ENCODE measurements around the gene CA10. TPM values are rescaled to one million over a fixed set of nuclear protein-coding genes. Genes with fewer than 3 reads are reported as not detected.

Gene CA10
- total and polyA plus RNA-seq, 2 of the 4 experiments (the other 2 are of a cell fraction): not detected

GRCh38 chr17:51684214-51684613, 474.3 kb downstream of the CA10 start:
- Histone ChIP-seq H2BK120ac (ENCODE audit: low read depth, low read length) (no peak overlapping the region), H3K36me3 (ENCODE audit: control insufficient read depth, insufficient read depth, low read length) (no peaks in the 10 kb centered on the region), H3K79me1 (ENCODE audit: low read depth in 1 of 2, low read length in 2 of 2) (no peaks in the 10 kb centered on the region), H3K9me3 (ENCODE audit: control insufficient read depth, insufficient read depth, low read length) (peaks cover 14% of the 10 kb centered on the region), H2AFZ (replicated peaks; ENCODE audit: low read length, poor library complexity) (no peak overlapping the region), H3K27me3 (ENCODE audit: control insufficient read depth, insufficient read depth, low read length) (no peaks in the 10 kb centered on the region), H2BK20ac (ENCODE audit: low read depth, low read length) (no peak overlapping the region), H4K5ac (ENCODE audit: low read depth, low read length) (no peak overlapping the region), H4K91ac (ENCODE audit: insufficient read depth, low read depth, low read length) (no peak overlapping the region), H4K8ac (ENCODE audit: low read depth in 2 of 2, low read length in 2 of 2) (no peak overlapping the region), H2BK15ac (ENCODE audit: low read depth, low read length) (no peak overlapping the region), H3K27ac (ENCODE audit: insufficient read depth, low read length) (no peak overlapping the region), H3K4me2 (ENCODE audit: low read depth, low read length) (no peak overlapping the region), H3K9me1 (ENCODE audit: insufficient read depth, low read length) (no peaks in the 10 kb centered on the region), H2AK5ac (ENCODE audit: low read depth, low read length) (no peak overlapping the region), H3K18ac (ENCODE audit: low read depth, low read length) (no peak overlapping the region), H3K23ac (ENCODE audit: low read depth, low read length) (no peak overlapping the region), H3K56ac (ENCODE audit: extremely low read depth, insufficient read depth, low read length) (no peak overlapping the region), H3K14ac (replicated peaks; ENCODE audit: low read depth, low read length) (no peak overlapping the region), H3K4ac (ENCODE audit: low read depth, low read length) (no peak overlapping the region), H2BK5ac (ENCODE audit: low read depth, low read length, poor library complexity, severe bottlenecking) (no peak overlapping the region), H2AK9ac (replicated peaks; ENCODE audit: low read depth, low read length, poor library complexity) (no peak overlapping the region), H4K20me1 (ENCODE audit: insufficient read depth, low read length) (no peaks in the 10 kb centered on the region), H3K4me3 (ENCODE audit: insufficient read depth, low read depth, low read length) (no peak overlapping the region), H3K9ac (ENCODE audit: low read depth, low read length) (no peak overlapping the region), H3K4me1 (ENCODE audit: control insufficient read depth, insufficient read depth, low read length) (no peaks in the 10 kb centered on the region)
- no peak for TF ChIP-seq CEBPB (IDR thresholded peaks at IDR 0.05; ENCODE audit: low read depth, low read length)
- no peak for TF ChIP-seq RCOR1 (IDR thresholded peaks at IDR 0.05; ENCODE audit: insufficient replicate concordance, low read length)
- no peak for TF ChIP-seq RAD21 (IDR thresholded peaks at IDR 0.05; ENCODE audit: low read length)
- TF ChIP-seq NFE2L2 (IDR thresholded peaks at IDR 0.05; ENCODE audit: low read depth, low read length): no peak
- no peak for TF ChIP-seq ELK1 (IDR thresholded peaks at IDR 0.05; ENCODE audit: borderline replicate concordance, low read depth, low read length)
- TF ChIP-seq SMC3 (IDR thresholded peaks at IDR 0.05; ENCODE audit: low read depth, low read length): no peak
- TF ChIP-seq POLR2A (IDR thresholded peaks at IDR 0.05; ENCODE audit: low read depth, low read length): no peak
- TF ChIP-seq, protein P1, sequence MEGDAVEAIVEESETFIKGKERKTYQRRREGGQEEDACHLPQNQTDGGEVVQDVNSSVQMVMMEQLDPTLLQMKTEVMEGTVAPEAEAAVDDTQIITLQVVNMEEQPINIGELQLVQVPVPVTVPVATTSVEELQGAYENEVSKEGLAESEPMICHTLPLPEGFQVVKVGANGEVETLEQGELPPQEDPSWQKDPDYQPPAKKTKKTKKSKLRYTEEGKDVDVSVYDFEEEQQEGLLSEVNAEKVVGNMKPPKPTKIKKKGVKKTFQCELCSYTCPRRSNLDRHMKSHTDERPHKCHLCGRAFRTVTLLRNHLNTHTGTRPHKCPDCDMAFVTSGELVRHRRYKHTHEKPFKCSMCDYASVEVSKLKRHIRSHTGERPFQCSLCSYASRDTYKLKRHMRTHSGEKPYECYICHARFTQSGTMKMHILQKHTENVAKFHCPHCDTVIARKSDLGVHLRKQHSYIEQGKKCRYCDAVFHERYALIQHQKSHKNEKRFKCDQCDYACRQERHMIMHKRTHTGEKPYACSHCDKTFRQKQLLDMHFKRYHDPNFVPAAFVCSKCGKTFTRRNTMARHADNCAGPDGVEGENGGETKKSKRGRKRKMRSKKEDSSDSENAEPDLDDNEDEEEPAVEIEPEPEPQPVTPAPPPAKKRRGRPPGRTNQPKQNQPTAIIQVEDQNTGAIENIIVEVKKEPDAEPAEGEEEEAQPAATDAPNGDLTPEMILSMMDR (conservative IDR thresholded peaks at IDR 0.05; ENCODE audit: low read depth, low read length): no peak
- in situ Hi-C loops (cut with MboI; ENCODE audit: low sequenced_read_pairs): no loop called here
- dilution Hi-C loops (cut with HindIII; ENCODE audit: low sequenced_read_pairs, unreplicated experiment): no loop called here
- DNase-seq (no peak), ATAC-seq (ENCODE audit: low read depth) (no peak)
- POLR2A ChIA-PET (ENCODE audit: unreplicated experiment): no interaction called here
- intact Hi-C loops (cut with micrococcal nuclease): no loop called here
- no CpG with 5 or more reads among the region's 5 CpGs for WGBS, 2 experiments (ENCODE audit: extremely low coverage in 2 of 2, insufficient read length in 1 of 2)
- BruUV-seq (replicated peaks): no TSS peak
- CTCF ChIA-PET: no interaction called here
